Upper lobe of left lung (tissue), 6 donors: ENCODE results near the gene BCAS1. TPM values are rescaled to one million over a fixed set of nuclear protein-coding genes. Genes with fewer than 3 reads are reported as not detected.
A peak's percentile ranks its signal among the peaks of the same experiment; 100 is the strongest.

Source experiments
- ATAC-seq, 2 donors: fragments of 200-7000 bp; cut with Tn5 transposase; one replicate each; pipeline ENCODE4 v1.9.1; 2022; ENCODE audit warnings: mild to moderate bottlenecking in 2 of 2, moderate library complexity in 2 of 2; ENCODE audit not compliant: low FRiP score in 2 of 2
- DNase-seq, 2 donors: peaks; one replicate each; pipeline ENCODE4 v3.0.0-alpha.2; 2019 to 2020
- H3K27ac ChIP-seq, 4 donors: fragments of 200-600 bp; sonication (generic); one replicate each; pipeline ENCODE4 v1.5.1; 2016 to 2019
- H3K27me3 ChIP-seq, 4 donors: fragments of 200-600 bp; sonication (generic); one replicate each; pipeline ENCODE4 v1.5.1; 2017 to 2019
- H3K36me3 ChIP-seq, 4 donors: fragments of 200-600 bp; sonication (generic); one replicate each; pipeline ENCODE4 v1.5.1; 2016 to 2019
- H3K4me1 ChIP-seq, 4 donors: fragments of 200-600 bp; sonication (generic); one replicate each; pipeline ENCODE4 v1.5.1; 2018 to 2019
- H3K4me3 ChIP-seq, 4 donors: fragments of 200-600 bp; sonication (generic); one replicate each; pipeline ENCODE4 v1.5.1; 2017 to 2019; ENCODE audit warnings: mild to moderate bottlenecking in 2 of 4, moderate library complexity in 1 of 4
- H3K9me3 ChIP-seq, 4 donors: fragments of 200-600 bp; sonication (generic); one replicate each; pipeline ENCODE4 v1.5.1; 2018 to 2019
- CTCF ChIP-seq, 6 experiments: fragments of 450-650 bp in 4 of 6; fragments of 200-600 bp in 2 of 6; sonication (generic) in 2 of 6; IDR thresholded peaks; one replicate each; pipeline ENCODE4 v1.5.1; 2016 to 2019; ENCODE audit warnings: antibody characterized with exemption in 6 of 6
- EP300 ChIP-seq, 4 donors: sonication (generic); formaldehyde crosslinking; IDR thresholded peaks; one replicate each; pipeline ENCODE4 v1.5.1; 2017; ENCODE audit warnings: antibody characterized with exemption in 4 of 4, control low read depth in 2 of 4
- POLR2A ChIP-seq, 4 donors: fragments of 450-650 bp; IDR thresholded peaks; one replicate each; pipeline ENCODE4 v1.5.1; 2016 to 2017; ENCODE audit warnings: antibody characterized with exemption in 4 of 4, mild to moderate bottlenecking in 2 of 4
- POLR2AphosphoS5 ChIP-seq, 2 donors: sonication (generic); formaldehyde crosslinking; IDR thresholded peaks; one replicate each; pipeline ENCODE4 v1.5.1; 2017; ENCODE audit warnings: antibody characterized with exemption in 2 of 2
- WGBS, 2 donors: methylation state at CpG; one replicate each; pipeline ENCODE4 v1.1.5; 2017 to 2018; 5-methylcytosine and 5-hydroxymethylcytosine counted together
- total RNA-seq, 6 donors: library from RNA; depleted of rRNA in 4 of 6; stranded (reverse); fragments of >200 nt in 4 of 6; gene quantifications; one replicate each; pipeline versions ENCODE4 v1.1.0 to v1.2.1, GENCODE V29; 2016 to 2021
- donor health status: DM: no; HTN: no; CAD: no; lungs with moderate emphysema.
- donor health status: DM: no; HTN: yes; CAD: no; lungs with severe emphysema.

The BCAS1 gene
- total RNA-seq, 6 donors from 2014 or later = 0.74 to 11.2 (median 1.3) TPM

- Histone ChIP-seq H3K9me3 (no peaks in the 10 kb centered on the region), H3K4me3 (no peak overlapping the region), H3K27me3 (no peaks in the 10 kb centered on the region), H3K36me3 (no peaks in the 10 kb centered on the region), H3K27ac (no peak overlapping the region), H3K4me1 (peaks cover 3 to 16% (median 5%) of the 10 kb centered on the region in 4 donors)
- DNase-seq (no peak), ATAC-seq (no peak)
- no peak for TF ChIP-seq CTCF (IDR thresholded peaks at IDR 0.05)
- TF ChIP-seq POLR2A (IDR thresholded peaks at IDR 0.05) = no peak
- TF ChIP-seq POLR2AphosphoS5 (IDR thresholded peaks at IDR 0.05) = no peak
- no peak for TF ChIP-seq EP300 (IDR thresholded peaks at IDR 0.05)
- 71 to 73% methylated on average over 3 of the region's 3 CpGs for WGBS, 2 donors
Observed at GRCh38 chr20:54110457-54110856, 40.1 kb upstream of the BCAS1 start.

DNA sequence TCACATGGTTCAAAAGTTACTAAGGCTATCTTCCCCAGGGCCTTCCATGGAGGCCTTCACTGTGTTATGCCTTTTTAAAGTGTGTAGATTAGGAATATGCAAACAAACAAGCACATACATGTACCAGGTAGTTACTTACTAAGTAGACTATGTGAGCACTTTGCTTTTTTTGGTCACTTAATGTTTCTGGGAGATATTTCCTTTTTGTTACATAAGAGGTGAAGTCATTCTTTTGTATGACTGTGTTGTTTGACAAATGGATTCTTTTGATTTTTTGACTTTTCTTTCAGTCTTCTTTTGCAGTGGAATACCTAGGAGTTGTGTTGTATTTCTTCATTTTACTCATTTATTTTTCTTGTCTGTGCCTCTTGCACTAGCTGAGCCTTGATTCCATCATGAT is 39.6 kb upstream of the BCAS1 start:
- ATAC-seq = no peak
- no peaks in the 10 kb centered on the region for H3K36me3 ChIP-seq
- no peak overlapping the region for H3K4me3 ChIP-seq
- no peaks in the 10 kb centered on the region for H3K9me3 ChIP-seq
- H3K27me3 ChIP-seq = no peaks in the 10 kb centered on the region
- DNase-seq = no peak
- H3K27ac ChIP-seq = no peak overlapping the region
- H3K4me1 ChIP-seq = peaks cover 0 to 12% (median 2%) of the 10 kb centered on the region in 4 donors
- TF ChIP-seq CTCF (IDR thresholded peaks at IDR 0.05) (no peak), POLR2A (IDR thresholded peaks at IDR 0.05) (no peak), POLR2AphosphoS5 (IDR thresholded peaks at IDR 0.05) (no peak), EP300 (IDR thresholded peaks at IDR 0.05) (no peak)

- H3K4me3 ChIP-seq = no peak overlapping the region
- WGBS, 2 donors = 84 to 90% methylated on average over 1 of the region's 1 CpG
- DNase-seq (no peak), ATAC-seq (no peak)
- no peak overlapping the region for H3K27ac ChIP-seq
- H3K9me3 ChIP-seq = no peaks in the 10 kb centered on the region
- no peaks in the 10 kb centered on the region for H3K27me3 ChIP-seq
- peaks cover 0 to 11% (median 1%) of the 10 kb centered on the region in 4 donors for H3K4me1 ChIP-seq
- H3K36me3 ChIP-seq = no peaks in the 10 kb centered on the region
- no peak for TF ChIP-seq POLR2A (IDR thresholded peaks at IDR 0.05)
- TF ChIP-seq POLR2AphosphoS5 (IDR thresholded peaks at IDR 0.05) = no peak
- no peak for TF ChIP-seq EP300 (IDR thresholded peaks at IDR 0.05)
- TF ChIP-seq CTCF (IDR thresholded peaks at IDR 0.05) = no peak
Observed at GRCh38 chr20:54108817-54109216, 38.4 kb upstream of the BCAS1 start.

DNA sequence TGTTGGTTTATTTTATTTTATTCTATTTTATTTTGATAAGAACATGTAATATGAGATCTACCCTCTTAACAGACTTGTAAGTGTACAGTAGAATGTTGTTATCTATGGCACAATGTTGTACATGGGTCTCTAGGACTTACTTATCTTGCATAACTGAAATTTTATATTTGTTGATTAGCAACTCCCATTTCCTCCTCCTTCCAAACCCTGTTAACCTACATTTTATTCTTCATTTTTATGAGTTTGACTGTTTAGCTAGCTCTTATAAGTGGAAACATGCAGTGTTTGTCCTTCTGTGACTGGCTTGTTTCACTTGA is 37.9 kb upstream of the BCAS1 start:
- no peak for ATAC-seq
- no peaks in the 10 kb centered on the region for H3K36me3 ChIP-seq
- peaks cover 0 to 8% (median 1%) of the 10 kb centered on the region in 4 donors for H3K4me1 ChIP-seq
- H3K27ac ChIP-seq = no peak overlapping the region
- H3K27me3 ChIP-seq = no peaks in the 10 kb centered on the region
- TF ChIP-seq EP300 (IDR thresholded peaks at IDR 0.05) (no peak), CTCF (IDR thresholded peaks at IDR 0.05) (no peak), POLR2A (IDR thresholded peaks at IDR 0.05) (no peak), POLR2AphosphoS5 (IDR thresholded peaks at IDR 0.05) (no peak)
- no peak for DNase-seq
- H3K9me3 ChIP-seq = no peaks in the 10 kb centered on the region
- no peak overlapping the region for H3K4me3 ChIP-seq

- Histone ChIP-seq H3K36me3 (no peaks in the 10 kb centered on the region), H3K9me3 (no peaks in the 10 kb centered on the region), H3K27me3 (no peaks in the 10 kb centered on the region), H3K4me1 (peaks cover 0 to 4% (median 1%) of the 10 kb centered on the region in 4 donors), H3K4me3 (no peak overlapping the region), H3K27ac (peak overlapping the region in 1 of 4 donors; percentile 17)
- ATAC-seq = peak; percentile 23 to 47
- WGBS, 2 donors = 55 to 64% methylated on average over 7 of the region's 7 CpGs
- TF ChIP-seq POLR2A (IDR thresholded peaks at IDR 0.05) (no peak), EP300 (IDR thresholded peaks at IDR 0.05) (no peak), POLR2AphosphoS5 (IDR thresholded peaks at IDR 0.05) (no peak), CTCF (IDR thresholded peaks at IDR 0.05) (no peak)
- DNase-seq = no peak
Observed at GRCh38 chr20:54107600-54108325, 37.4 kb upstream of the BCAS1 start.
